ENCODE measurements around the gene BCL11A. TPM values are rescaled to one million over a fixed set of nuclear protein-coding genes. Genes with fewer than 3 reads are reported as not detected.

The BCL11A gene
- total RNA-seq, 1 donor from 2014 or later = 1.6 TPM

- DNase-seq (ENCODE audit: low spot score) = no peak
- intact Hi-C loops (cut with DNase I) = no loop called here
- ATAC-seq = no peak
Observed at GRCh38 chr2:60478660-60479059, 74.8 kb downstream of the BCL11A start.

DNA sequence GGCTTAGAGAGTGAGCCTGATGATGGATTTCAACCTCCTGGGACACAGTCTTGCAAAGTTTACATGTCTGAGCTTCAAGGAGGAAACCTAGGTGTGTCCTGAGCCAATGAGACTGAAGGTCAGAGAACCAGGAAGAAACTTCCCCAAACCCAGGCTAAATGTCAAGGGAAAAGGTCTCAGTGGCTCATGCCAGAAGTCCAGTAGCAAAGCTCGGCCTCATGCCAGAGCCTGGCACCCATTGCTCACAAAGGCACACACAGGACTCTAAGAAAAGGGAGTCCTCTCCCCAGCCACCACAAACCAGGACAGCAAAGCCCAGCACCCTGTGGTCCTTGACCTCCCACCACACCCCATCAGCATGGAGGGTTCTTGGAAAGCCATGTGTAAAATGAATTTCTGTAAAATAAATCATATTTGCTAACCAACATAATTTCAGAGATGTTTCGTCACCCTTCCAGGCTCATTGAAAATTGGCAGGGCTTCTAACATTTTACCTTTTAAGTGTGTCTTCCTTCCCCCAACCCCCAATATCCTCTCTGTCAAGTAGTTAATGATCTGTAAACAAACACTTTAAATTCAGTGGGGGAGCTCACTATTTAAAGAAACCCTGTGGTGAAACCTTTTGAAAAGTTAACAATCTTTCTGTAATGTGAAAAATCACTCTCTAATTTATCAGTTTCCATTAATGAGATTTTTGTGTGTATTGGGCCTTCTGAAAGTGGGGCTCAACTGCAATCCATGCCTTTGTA, 77.1 kb downstream of the BCL11A start:
- ATAC-seq = no peak

DNA sequence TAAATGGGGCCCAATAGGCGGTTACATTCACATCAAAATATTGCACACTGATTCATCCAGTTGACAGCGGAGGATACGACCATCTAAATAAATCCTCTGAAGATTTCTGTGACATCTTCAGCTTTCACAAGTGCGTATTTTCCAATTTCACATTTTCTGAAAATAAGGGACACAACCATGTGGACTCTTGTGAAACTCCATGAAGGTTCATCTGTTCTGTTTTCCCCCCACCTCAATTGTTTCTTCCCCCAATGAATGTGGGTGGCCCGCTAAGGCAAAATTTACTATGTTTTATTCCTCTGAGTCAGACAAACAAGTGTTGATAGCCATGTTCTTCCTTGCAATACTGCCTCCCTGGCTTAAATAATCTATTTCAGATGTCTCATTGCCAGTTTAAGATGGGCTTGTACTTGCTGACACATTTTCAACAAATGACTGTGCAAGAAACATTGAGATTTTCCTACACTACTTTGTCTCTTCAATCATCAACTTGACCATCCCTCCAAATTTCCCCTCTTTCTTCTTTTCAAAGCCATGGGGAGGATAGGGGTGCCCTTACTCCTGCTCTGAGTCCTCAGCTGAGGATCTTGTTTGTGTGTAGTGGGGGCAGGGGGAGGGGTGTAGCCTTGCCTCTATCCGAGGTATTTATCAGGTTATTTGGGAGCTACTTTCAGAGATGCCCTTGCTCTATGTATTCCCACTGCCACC, 78.2 kb downstream of the BCL11A start:
- no peak for DNase-seq (ENCODE audit: low spot score)
- ATAC-seq = no peak
- intact Hi-C loops (cut with DNase I) = no loop called here

More for the DNA sequence above, 77.1 kb downstream of the BCL11A start:
- intact Hi-C loops (cut with DNase I) = no loop called here
- no peak for DNase-seq (ENCODE audit: low spot score)

- ATAC-seq = no peak
- intact Hi-C loops (cut with DNase I) = no loop called here
- no peak for DNase-seq (ENCODE audit: low spot score)
Observed at GRCh38 chr2:60474301-60474700, 79.2 kb downstream of the BCL11A start.

- ATAC-seq = no peak
- intact Hi-C loops (cut with DNase I) = no loop called here
- no peak for DNase-seq (ENCODE audit: low spot score)
Observed at GRCh38 chr2:60473546-60473945, 79.9 kb downstream of the BCL11A start.

GRCh38 chr2:60472663-60473289, 80.7 kb downstream of the BCL11A start:
- ATAC-seq = no peak
- no peak for DNase-seq (ENCODE audit: low spot score)
- intact Hi-C loops (cut with DNase I) = no loop called here

DNA sequence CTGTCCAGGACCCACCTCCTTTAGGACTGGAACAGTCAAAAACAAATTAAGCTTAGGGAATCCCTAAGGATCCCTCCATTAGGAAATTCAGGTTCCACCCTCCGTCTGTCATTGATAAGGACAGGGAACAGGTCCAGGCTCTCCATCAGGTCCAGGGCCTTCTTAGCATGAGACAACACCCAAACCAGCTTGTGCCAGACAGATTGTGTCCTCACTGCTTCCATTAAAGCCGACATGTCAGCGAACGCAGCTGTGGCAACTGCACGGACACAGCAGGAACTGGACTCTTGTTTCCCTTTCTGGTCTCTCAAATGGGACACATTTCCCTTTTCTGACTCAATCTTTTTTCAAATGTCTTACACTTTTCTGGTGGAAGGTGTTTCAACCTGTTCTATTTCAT, 81.4 kb downstream of the BCL11A start:
- intact Hi-C loops (cut with DNase I) = no loop called here
- no peak for DNase-seq (ENCODE audit: low spot score)
- peak; percentile 32 for ATAC-seq

- DNase-seq (ENCODE audit: low spot score) = no peak
- no peak for ATAC-seq
- intact Hi-C loops (cut with DNase I) = no loop called here
Observed at GRCh38 chr2:60470340-60470739, 83.1 kb downstream of the BCL11A start.

DNA sequence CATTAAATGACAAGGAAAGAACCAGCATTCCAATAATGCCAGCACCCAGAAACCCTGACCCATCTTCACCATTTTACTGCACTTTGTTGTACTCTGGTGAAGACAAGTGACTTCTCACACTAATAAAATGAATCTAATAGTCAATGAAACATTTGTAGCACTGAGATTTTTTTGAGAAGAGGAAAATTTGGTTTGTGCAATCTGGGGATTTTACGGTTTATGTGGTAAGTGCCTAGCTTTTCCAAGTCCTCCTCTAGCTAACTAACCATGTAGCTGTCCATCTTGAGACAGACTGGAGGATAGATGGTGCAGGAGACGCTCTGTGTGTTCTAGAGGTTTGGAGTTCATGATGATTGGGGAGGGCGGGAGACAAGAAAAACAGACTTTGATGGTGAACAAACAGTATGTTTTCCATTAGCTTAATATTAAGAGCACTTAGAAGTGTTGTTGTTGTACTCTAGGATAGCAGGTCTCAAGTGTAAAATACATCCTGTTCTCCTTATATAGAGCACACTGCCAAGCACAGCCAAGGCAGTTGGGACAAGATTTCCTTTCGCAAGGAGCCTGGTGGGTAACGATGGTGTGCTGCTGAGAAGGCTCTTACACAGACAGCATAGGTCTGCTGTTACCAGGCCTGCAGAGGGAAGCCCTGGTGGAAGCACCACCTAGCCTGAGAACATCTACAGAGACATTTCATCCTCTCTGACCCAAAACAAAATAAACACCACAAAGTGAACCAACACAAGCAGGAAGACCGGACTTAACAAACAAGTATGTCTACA, 83.7 kb downstream of the BCL11A start:
- DNase-seq (ENCODE audit: low spot score) (no peak), ATAC-seq (no peak)
- intact Hi-C loops (cut with DNase I) = no loop called here

DNA sequence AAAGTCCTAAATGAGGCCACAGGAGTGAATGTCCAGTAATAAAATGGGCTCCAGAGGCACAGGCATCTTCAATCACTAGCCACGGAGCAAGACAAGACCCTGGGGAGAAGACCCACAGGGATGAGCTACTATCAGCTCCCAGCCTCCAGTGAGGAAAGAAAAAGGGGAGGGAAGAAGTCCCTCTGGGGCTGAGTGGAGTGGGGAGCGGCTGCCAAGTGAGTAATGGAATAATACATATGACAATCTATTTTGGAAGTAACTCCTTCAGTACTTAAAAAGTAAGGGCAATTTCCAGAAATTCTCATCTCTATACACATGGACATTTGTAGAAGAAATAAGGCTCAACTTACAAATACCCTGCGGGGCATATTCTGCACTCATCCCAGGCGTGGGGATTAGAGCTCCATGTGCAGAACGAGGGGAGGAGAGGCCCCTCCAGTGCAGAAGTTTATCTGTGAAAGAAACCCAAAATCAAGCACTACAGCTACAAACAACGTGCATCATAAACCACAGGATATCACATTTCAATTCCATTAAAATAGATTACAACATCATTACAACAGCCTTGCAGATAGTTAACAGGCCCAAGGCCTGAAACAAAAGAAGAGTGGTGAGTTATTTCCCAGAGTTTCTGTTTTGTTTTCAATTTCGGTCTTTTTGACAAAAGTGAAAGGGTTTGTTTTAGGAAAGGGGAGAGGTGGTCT, 84.9 kb downstream of the BCL11A start:
- ATAC-seq (no peak), DNase-seq (ENCODE audit: low spot score) (no peak)
- intact Hi-C loops (cut with DNase I) = no loop called here

DNA sequence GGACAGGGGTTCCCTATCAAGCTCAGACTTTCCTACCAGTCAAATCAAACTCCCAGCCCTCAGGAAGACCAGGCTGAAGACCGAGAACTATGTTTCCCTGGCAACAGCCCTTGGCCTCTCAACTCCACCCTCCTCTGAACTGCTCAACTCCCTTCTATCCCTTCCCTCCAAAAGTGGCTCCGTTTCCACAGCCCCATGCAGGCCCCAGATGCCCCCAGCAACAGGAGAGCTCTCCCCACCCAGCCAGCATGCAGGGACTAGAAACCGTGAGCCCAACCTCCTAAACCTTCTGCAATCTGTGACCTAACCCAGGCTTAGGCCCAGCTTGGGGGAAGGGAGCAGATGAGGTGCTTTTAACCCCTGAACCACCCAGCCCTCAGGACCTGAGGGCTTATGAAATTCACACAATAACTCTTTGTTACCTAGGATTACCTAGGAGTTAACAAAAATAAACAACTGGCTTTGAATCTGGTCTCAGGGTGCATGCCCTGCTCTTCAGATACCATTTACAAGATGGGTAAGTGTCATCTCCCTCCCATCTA, 87.2 kb downstream of the BCL11A start:
- DNase-seq (ENCODE audit: low spot score) = no peak
- no peak for ATAC-seq
- intact Hi-C loops (cut with DNase I) = no loop called here

GRCh38 chr2:60465736-60466135, 87.7 kb downstream of the BCL11A start:
- ATAC-seq (no peak), DNase-seq (ENCODE audit: low spot score) (no peak)
- intact Hi-C loops (cut with DNase I) = no loop called here

DNA sequence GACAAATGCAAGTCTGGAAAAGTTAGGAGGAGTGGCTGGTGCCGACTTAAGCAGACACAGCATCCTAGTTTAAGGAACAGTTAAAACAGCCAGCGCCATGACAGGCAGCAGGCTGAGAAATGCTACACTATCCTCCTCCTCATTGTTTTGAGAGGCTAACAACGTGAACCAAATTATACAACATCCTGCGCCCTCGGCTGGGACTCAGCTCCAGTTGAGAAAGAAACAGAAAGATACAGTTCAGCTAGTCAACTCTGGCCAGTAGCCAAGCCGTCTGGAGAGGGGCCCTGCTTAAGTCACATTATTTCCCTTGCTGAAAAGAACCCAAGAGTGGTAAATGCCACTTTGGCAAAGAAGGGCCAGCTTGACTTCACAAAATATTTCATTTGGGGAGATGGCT, 90.2 kb downstream of the BCL11A start:
- intact Hi-C loops (cut with DNase I) = no loop called here
- no peak for ATAC-seq
- DNase-seq (ENCODE audit: low spot score) = no peak

- no peak for ATAC-seq
Observed at GRCh38 chr2:60461421-60462108, 91.9 kb downstream of the BCL11A start.

DNA sequence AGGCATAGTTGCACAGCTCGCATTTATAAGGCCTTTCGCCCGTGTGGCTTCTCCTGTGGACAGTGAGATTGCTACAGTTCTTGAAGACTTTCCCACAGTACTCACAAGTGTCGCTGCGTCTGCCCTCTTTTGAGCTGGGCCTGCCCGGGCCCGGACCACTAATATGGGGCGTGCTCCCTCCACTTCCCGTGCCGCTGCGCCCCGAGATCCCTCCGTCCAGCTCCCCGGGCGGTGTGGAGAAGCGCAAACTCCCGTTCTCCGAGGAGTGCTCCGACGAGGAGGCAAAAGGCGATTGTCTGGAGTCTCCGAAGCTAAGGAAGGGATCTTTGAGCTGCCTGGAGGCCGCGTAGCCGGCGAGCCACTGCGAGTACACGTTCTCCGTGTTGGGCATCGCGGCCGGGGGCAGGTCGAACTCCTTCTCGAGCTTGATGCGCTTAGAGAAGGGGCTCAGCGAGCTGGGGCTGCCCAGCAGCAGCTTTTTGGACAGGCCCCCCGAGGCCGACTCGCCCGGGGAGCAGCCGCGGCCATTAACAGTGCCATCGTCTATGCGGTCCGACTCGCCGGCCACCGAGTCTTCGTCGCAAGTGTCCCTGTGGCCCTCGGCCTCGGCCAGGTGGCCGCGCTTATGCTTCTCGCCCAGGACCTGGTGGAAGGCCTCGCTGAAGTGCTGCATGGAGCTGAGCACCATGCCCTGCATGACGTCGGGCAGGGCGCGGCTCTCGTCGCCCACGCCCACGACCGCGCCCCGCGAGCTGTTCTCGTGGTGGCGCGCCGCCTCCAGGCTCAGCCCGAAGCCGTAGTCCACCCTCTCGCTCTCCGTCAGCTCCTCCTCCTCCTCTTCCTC, 92.7 kb downstream of the BCL11A start:
- intact Hi-C loops (cut with DNase I) = no loop called here
- DNase-seq (ENCODE audit: low spot score) = no peak
- no peak for ATAC-seq

More at GRCh38 chr2:60461421-60462108, 91.9 kb downstream of the BCL11A start:
- DNase-seq (ENCODE audit: low spot score) = no peak
- intact Hi-C loops (cut with DNase I) = no loop called here

GRCh38 chr2:60459851-60460250, 93.6 kb downstream of the BCL11A start:
- intact Hi-C loops (cut with DNase I) = no loop called here
- DNase-seq (ENCODE audit: low spot score) (no peak), ATAC-seq (no peak)

DNA sequence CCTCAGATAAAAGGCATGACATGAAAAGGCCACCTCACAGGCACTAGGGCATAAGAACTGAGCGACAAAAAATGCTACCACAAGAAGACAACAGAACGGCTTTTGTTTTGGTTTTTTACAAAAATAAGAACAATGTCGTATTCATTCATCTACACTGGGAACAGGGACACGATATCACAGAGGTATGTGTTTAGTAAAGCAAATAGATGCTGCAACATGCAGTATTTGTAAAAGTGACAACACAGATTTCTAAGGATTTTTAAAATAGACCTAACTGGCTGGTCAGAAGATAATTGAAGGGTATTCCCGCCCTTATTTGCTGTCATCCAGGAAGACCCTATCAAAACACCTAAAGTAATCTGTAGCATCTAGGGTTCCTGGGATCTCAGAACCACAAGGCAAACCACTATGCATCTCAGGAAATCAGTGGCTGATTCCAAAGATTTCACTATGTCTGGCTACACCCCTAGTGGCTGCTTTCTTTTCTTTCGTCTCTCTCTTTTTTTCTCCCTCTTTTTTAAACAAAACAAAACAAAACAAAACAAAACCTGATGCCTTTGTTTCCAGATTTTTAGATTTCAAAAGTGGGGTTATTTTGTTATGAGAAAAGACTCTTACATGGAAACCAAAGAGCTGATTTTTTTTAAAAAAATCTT, 97.2 kb downstream of the BCL11A start:
- no peak for ATAC-seq

More for the DNA sequence above, 97.2 kb downstream of the BCL11A start:
- intact Hi-C loops (cut with DNase I) = no loop called here
- no peak for DNase-seq (ENCODE audit: low spot score)
